NCI-H146 treated with DMSO at 0.1 percent for 48 hours (cell line): ENCODE measurements around the gene SOCS7.
A peak's percentile ranks its signal among the peaks of the same experiment; 100 is the strongest.

Experiments
- DNase-seq: peaks from one replicate; lab custom pipeline; 2025; ENCODE audit not compliant: unreplicated experiment; lab: John Stamatoyannopoulos, UW

The SOCS7 gene, protein sequence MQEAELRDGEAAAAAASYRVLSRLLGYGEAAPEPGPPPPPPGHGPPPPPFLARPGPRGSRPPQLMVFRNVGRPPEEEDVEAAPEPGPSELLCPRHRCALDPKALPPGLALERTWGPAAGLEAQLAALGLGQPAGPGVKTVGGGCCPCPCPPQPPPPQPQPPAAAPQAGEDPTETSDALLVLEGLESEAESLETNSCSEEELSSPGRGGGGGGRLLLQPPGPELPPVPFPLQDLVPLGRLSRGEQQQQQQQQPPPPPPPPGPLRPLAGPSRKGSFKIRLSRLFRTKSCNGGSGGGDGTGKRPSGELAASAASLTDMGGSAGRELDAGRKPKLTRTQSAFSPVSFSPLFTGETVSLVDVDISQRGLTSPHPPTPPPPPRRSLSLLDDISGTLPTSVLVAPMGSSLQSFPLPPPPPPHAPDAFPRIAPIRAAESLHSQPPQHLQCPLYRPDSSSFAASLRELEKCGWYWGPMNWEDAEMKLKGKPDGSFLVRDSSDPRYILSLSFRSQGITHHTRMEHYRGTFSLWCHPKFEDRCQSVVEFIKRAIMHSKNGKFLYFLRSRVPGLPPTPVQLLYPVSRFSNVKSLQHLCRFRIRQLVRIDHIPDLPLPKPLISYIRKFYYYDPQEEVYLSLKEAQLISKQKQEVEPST

DNA sequence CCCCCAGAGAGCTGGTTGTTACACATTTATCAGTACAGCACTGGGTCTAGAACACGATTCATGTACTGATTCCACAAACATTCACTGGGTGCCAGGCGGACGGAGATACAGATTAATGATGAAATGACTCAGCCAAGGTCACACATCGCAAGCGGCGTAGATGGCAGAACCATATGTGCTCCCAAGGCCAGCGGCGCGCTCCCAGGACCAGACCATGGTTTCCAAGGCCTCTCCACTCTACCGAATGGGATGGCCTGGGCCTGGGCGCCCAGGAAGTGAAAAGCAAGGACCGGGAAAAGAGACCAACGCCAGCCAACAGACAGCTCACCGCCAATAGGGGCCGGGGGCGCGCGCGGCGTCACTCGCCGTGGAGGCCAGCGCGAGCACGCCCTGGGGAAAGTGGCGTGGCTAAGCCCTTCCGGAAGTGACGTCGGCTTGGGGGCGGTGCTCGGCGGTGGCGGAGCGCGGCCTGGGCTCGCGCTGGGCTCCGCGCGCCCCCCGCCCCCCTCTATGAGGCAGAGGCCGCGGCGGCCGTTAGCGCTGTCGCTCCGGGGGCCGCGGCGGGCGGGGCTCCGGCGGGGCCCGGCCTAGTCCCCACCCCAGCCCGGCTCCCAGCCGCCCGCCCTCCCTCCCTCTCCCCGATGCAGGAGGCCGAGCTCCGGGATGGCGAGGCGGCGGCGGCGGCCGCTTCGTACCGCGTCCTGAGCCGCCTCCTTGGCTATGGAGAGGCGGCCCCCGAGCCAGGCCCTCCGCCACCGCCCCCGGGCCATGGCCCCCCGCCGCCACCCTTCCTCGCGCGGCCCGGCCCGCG, at the start of gene SOCS7:
Gene SOCS7, plus strand, starts transcription at position 433 of the 811 bp plus-strand sequence. Its CDS starts 209 bp downstream, at position 642.
- peak; percentile 87 for DNase-seq

DNA sequence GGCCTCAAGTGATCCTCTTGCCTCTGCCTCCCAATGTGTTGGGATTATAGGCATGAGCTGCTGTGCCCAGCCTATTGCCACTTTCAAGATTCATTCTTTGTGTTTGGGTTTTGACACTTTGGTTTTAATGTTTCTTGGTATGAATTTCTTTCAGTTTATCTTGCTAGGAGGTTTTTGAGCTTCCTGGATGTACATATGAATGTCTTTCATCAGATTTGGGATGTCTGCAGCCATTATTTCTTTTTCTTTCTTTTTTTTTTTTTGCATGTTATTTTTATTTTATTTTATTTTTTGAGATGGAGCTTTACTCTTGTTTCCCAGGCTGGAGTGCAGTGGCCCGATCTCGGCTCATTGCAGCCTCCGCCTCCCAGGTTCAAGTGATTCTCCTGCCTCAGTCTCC, 36.1 kb upstream of the SOCS7 start:
- DNase-seq, result no peak

DNA sequence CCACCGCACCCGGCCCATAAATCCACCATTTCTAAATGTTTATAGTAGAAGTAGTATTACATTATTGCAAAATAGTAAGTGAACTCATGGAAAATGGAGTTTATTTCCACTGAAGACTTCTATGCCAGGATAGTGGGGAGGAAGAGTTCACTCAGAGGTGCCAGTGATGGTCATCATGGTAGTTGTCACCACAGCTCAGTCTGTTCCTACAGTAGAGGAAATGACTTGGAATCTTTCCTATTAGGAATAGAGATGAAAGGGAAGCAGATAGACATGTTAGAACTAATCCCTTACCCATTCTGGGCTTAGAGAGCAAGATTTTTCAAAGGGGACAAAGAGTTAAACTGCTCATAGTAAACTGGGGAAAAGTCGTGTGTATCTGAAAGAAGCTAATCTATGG, 34.6 kb upstream of the SOCS7 start:
- no peak for DNase-seq

DNA sequence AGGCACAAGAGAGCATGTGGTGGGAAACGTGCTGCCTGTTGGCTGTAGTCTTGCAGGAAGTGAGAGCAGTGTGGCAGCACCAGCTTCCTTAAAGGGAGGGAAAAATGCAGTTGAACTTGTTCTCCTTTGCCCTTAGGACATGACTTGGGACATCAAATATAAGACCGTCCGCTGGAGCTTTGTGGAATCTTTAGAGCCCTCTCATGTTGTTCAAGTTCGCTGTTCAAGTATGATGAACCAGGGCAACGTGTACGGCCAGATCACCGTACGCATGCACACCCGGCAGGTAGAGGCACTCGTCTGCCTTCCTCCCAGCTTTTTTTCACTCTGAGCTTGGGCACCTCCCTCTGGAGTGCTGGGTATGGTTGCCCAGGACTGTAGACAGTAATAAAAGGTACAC, 31.2 kb upstream of the SOCS7 start:
- no peak for DNase-seq

DNA sequence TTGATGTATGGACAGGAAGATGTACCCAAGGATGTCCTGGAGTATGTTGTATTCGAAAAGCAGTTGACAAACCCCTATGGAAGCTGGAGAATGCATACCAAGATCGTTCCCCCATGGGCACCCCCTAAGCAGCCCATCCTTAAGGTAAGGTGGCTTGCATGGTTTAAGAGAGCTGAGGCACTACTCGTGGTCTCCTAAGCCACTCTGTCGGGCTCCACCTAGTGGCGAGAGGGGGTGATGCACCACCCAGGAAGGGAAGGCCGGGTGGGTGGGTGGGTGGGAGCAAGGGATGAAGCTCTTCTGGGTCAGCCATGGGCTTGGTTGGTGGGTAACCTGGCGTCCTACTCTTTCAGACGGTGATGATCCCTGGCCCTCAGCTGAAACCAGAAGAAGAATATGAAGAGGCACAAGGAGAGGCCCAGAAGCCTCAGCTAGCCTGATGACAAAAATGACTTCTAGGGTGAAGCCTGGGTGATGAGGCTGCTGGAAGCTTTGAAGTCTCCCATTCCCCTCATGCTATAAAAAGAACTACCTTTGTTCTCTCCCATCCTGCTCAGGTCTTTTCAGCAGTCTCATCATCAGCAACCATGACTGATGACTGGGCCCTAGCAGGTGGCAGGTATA, 29.4 kb upstream of the SOCS7 start:
- DNase-seq, result no peak

DNA sequence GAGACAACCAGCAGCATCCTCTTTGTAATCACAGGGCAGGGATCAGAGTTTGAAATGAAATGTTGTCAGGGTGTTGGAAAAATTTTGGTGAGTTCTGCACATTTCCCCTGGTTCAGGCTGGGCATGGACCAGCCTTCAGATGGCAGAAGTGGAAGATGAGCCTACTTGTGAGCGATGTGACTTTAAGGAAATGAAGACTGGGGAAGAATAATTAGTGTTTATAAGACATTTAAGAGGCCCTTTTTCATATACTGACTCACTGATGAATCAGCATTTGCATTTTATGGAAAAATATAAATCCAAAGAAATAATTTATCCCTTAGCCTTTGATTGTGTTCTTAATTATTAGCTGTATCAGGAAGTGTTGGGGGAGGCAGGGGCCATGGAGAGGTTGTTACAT, 28.7 kb upstream of the SOCS7 start:
- no peak for DNase-seq

DNA sequence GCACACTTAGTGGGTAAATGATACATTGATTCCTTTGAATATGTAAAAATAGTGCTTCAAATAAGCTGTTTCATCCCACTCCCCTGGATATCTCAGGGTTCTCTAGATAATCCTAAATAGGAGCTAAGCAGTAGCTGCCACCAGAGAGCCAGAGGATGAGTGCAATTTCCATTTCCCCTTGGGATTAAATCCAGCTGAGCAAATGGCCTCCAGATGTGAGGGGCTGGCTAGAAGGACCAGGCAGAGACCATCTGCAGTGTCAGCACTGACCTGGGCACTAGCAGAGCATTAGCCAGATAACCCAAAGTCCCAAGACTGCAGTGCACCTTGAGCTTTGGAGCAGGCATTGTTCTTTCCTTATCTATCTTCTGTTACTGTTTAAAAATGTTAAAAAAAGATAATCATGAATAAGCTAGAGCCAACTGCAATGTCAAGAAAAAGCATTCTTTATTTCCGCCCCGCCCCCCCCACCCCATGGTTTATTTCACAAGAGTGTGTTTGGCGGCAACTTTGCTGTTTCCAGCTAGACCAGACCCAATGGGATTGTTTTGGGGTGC, 27.4 kb upstream of the SOCS7 start:
- no peak for DNase-seq

DNA sequence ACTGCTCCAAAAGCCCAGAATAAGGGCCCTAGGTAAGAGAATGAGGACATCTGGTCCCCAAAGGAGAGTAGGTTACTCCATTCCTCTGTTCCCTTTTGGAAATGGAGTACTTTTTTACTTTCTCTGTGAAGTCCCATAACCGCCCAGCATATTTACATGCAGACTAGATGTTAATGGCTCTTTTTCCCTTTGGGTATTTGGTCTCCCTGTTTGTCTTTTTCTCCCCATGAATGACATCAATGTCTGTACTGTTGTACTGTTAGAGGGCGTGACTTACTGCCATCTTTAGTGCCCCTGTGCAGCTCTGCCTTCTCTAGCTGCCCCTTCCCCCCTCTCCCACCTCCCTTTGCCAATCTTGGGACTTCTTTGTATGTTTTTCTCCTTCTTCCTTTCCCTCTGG, 26.9 kb upstream of the SOCS7 start:
- DNase-seq, result no peak

DNA sequence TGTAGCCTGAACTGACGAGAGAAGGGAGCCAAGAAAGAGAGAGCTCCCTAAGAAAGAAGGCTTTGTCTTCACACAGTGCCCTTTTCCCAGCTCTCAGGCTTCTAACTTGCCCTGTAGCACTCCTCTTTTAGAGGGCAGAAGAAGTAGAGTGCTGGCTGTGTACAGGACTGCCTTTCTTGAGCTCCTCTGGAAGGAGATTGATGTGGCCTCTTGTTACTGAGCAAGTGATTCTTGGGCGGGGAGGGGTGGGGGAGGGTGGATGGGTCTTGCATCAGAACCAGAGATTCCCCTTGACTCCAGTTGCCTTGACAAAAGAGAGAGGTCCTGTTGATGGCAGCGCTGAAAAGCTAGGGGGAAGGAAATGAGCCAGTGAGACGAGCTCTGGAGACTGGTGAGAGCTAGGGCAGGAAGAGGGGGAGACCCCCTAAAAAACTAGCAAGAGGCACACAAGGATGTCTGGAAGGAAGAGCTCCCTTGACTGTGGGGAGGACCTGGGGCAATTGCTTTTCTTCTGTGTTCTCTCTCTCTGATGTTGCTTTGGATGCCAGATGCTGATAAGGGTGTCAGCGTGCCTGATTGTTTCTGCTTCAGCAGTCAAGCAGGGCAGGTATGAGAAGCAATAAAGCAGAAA, 26.3 kb upstream of the SOCS7 start:
- DNase-seq, result no peak

DNA sequence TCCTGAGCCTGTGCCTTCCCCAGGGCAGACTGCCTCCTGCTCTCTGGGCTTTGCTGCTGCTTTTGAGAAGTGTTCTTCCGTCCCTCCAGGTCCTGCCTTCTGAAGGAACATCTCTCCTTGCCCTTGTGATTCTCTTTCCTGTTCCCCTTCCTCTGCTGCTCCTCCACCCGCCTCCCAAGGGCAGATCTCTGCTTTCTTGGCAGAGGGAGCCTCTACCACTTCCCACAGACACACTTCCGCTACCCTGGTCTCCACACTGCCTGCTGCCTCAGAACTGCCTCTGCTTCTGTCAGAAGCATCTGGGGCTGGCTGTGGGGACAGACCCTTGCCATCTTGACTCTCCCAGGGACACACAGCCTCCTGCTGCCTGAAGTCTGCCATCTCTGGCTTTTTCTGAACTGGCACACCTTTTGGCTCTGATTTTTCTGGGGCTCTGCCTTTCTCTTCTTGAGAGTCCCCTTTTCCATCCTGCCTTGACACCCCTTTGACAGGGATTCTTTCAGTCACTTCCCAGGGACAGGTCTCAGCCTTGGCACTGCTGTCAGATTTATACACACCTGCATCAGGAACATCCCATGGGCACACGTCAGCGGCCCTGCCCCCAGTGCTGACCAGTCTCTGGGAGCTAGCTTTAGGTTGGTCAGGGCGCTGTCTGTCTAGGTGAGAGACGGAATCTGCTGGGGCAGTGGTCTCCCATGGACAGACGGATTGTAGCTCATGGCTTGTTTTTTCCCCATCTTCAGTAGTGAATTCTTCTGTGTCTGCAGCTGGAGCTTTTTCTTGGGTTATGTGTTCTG, 24.4 kb upstream of the SOCS7 start:
- no peak for DNase-seq

DNA sequence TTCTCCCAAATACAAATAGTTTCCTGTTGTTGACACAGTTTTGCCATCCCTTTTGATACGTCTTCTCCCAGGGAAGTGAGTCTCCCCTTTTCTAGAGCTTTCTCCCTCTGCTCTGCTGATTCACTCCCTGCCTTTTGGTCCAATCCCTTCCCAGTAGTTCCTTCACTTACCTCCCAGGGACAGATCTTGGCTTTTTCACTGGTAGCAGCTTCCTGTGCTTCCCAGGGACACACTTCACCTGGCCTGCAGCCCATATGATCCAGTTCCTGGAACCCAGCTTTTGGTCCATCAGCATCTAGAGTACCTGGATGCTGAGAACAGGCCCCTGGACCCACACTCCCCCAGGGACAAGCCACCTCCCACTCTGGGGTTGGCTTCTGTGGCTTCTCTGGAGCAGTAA, 23.7 kb upstream of the SOCS7 start:
- DNase-seq, result no peak

DNA sequence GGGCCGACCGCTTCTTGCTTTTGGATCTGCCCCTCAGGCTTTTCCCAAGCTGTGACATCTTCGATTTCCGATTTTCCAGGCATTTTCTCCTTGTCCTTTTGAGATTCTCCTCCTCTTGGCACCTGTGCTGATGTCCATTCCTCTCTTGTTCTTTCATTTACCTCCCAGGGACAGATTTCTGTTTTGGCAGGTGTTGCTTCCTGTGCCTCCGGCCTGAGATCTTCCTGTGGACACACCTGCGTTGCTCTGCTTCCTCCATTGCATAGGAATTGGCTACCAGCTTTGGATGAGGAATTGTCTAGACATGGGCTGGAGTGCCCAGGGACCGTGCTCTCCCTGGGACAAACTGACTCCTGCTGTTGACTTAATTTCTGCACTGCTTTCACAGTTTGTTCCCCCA, 23.0 kb upstream of the SOCS7 start:
- peak; percentile 45 for DNase-seq

DNA sequence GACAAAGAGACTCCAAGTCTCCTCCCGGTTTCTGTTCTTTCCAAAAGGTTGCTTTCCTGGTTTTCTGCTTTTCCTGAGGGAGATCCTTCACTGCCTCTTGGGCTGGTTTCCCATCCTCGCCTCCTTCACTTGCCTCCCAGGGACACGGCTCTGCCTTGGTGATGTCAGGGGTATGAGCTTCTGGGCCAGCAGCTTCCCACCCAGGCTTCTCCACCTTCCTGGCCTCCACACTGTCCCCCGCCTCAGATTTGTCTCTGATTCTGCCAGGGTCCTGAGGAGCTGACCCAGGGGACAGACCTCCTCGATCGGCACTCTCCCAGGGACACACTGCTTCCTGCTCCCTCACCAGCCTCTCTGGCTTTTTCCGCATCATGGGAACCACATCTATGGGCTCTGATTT, 22.4 kb upstream of the SOCS7 start:
- no peak for DNase-seq

DNA sequence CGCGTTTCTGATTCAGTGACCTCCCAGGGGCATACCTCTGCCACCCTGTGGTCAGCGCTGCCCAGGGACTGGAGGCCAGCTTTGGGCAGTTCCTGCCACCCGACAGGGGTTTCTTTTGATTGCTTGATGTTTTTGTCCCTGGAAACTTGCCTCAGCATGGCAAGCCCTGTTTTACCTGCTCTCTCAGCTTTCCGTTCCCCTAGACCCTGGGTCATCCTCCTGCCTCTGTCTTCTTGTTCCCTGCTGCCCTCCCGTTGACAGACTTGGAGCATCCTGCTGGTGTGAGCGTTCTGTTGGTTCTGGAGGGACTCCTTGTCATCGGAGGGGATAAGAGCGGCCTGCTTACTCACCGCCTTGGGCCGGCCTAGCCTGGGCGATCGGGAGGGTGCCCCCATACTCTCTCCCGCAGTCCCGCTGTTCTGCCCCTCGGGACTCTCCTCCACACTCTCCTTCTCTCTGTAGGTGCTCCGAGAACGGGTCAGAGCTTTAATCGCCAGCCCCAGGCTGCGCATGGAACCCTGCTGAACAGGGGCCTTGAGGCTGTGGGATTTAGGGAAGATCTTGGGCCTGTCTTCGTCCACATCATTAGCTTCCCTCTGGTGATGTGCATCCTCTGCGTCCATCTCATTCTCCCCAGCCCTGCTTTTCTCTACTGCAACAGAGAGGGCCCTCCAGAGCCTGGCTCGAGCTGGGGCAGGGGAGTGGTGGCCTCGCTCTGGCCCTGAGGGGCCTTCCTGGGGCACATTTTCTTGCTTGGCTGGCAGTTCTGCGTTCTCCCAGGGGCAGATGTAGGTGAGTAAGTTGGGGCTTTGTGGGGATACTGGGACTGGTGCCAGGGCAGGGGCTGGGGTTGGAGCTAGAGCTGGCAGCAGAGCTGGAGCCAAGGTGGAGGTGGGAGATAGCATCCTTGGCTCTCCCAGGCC, 21.6 kb upstream of the SOCS7 start:
- no peak for DNase-seq

DNA sequence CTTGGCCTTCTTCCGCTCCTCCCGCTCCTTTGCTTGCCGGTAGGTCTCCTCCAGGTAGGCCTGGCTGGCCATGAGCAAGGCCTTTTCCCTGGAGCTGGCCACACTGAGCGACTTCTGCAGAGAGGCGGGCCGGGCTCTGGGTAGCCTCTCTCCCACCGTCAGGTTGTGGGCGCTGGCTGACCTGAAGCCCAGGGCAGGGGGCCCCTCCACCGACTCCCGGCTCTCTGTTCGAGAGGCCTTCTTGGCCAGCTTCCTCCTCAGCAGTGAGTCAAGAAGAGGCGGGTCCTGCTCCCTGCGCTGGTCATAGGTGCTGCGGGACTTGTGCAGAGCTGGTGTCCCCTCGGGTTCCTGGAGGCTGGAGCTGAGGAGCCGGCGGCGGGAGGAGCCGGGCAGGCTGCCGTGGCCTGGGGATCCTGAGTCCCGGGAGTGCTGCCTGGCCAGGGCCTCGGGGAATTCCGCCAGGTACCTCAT, 20.7 kb upstream of the SOCS7 start:
- DNase-seq, result no peak

DNA sequence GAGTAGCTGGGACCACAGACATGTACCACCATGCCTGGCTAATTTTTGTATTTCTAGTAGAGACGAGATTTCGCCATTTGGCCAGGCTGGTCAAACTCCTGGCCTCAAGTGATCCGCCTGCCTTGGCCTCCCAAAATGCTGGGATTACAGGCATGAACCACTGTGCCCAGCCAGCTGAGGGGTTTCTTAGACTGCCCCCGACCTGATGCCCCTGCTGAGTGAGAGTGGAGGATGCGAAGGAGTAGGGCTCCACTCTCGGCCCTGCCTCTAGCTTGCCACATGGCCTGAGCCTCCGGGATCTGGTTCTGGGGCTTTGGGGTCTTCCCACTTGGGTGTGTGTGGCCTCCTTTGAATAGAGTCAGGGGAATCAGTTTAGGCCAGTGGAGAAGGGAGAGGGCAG, 18.9 kb upstream of the SOCS7 start:
- no peak for DNase-seq

DNA sequence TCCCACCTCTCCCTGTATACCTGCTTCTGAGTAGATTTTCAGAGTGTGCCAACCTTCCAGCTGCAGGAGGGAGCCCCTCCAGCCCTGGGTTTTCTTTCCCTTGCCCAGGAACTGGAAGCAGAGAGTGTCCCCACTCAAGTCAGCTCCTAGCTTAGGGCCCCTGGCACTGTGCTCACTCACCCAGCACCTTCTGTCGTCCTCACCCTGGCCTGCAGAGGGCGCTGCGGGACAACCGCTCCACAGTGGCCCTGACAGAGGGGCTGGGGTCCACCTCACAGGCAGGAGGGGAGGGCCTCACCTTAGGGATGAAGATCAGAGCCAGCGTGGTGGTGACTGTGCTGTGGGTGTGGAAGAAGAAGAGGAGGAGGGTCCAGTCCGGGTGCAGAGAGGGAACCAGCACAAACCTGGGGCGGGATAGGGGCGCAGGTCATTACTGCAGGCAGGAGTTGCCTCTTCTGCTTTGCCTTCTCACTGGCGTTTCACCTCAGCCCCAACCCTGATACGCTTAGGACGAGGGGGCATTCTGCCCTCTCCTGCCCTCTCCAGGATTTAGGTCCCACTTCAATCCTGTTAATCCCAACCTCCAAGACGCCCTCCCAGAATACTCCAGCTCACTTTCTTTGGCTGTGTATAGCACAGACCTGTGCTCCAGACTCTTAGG, 17.9 kb upstream of the SOCS7 start:
- no peak for DNase-seq
